ENCODE data around the gene ABI1. TPM values are rescaled to one million over a fixed set of nuclear protein-coding genes. Genes with fewer than 3 reads are reported as not detected.

Gene ABI1
- total and polyA plus RNA-seq, 3 experiments from 2014 or later: 35.9 to 79.7 (median 37.1) TPM

DNA sequence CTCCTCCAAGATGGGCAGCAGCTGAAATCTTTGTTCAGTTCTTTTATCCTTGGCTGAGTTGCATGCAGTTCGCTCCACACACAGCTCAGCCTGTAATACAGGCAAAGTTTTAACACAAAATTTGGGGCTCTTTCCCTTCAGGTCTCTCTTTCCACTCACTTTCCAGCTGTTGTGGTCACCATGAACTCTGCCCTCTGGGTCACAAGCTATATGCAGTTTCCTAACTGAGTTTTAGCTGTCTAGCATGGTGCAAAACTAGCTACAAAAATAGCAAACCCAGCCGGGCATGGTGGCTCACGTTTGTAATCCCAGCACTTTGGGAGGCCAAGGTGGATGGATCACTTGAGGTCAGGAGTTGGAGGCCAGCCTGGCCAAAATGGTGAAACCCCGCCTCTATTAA is 53.2 kb downstream of the ABI1 start:
- peaks cover 0 to 30% (median 2%) of the 10 kb centered on the region in 3 donors for H3K36me3 Mint-ChIP-seq
- Histone ChIP-seq H3K9me3 (ENCODE audit: low read length) (no peaks in the 10 kb centered on the region), H3K4me3 (ENCODE audit: low read length) (no peak overlapping the region), H3K4me1 (ENCODE audit: insufficient read depth, low read length) (peaks cover 45% of the 10 kb centered on the region), H3K27me3 (ENCODE audit: insufficient read depth, low read length, poor library complexity, severe bottlenecking) (no peaks in the 10 kb centered on the region), H3K36me3 (ENCODE audit: insufficient read depth, low read length) (no peaks in the 10 kb centered on the region), H3K27ac (ENCODE audit: low read depth, low read length) (no peak overlapping the region)
- ChIA-PET POLR2A (no interaction called here), CTCF (no interaction called here)
- H3K27me3 Mint-ChIP-seq: no peaks in the 10 kb centered on the region
- peak overlapping the region in 2 of 8 donors; percentile 17 to 63 for H3K27ac Mint-ChIP-seq
- H3K9me3 Mint-ChIP-seq: no peaks in the 10 kb centered on the region
- peak overlapping the region in 1 of 7 donors; percentile 31 for H3K4me3 Mint-ChIP-seq
- H3K4me1 Mint-ChIP-seq: peaks cover 70 to 81% (median 81%) of the 10 kb centered on the region in 3 donors
- DNase-seq: no peak

DNA sequence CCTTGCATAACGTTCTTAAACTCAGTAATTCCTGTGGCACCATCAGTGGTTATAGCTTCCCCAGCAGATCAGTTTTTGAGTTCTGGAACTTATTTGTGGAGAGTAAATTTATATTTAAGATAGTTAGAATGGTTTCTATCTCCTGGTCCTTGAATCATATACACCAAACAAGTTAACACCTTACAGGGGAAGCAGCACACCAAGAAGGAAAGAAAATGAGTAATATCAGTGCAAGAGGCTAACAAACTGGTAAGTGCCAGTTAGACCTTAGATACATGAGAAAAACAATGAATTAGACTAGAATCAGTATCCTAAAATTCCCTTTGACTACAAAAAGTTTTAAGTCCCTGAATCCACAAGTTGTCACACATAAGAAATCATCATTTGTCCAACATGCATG is 54.2 kb downstream of the ABI1 start:
- H3K4me1 Mint-ChIP-seq: peaks cover 69 to 82% (median 82%) of the 10 kb centered on the region in 3 donors
- CTCF ChIA-PET: interaction anchor here (1.4 to 1.7 kb wide), 2 partner anchors 8 to 80 kb away, joined by 3 to 7 read pairs; no protein-coding TSS in a partner anchor
- Histone ChIP-seq H3K4me3 (ENCODE audit: low read length) (no peak overlapping the region), H3K4me1 (ENCODE audit: insufficient read depth, low read length) (peaks cover 41% of the 10 kb centered on the region), H3K27ac (ENCODE audit: low read depth, low read length) (no peak overlapping the region), H3K27me3 (ENCODE audit: insufficient read depth, low read length, poor library complexity, severe bottlenecking) (no peaks in the 10 kb centered on the region), H3K9me3 (ENCODE audit: low read length) (no peaks in the 10 kb centered on the region), H3K36me3 (ENCODE audit: insufficient read depth, low read length) (no peaks in the 10 kb centered on the region)
- peak overlapping the region in 3 of 7 donors; percentile 32 to 59 (median 49) for H3K4me3 Mint-ChIP-seq
- DNase-seq: no peak
- no peaks in the 10 kb centered on the region for H3K27me3 Mint-ChIP-seq
- peaks cover 0 to 23% (median 2%) of the 10 kb centered on the region in 3 donors for H3K36me3 Mint-ChIP-seq
- H3K27ac Mint-ChIP-seq: peak overlapping the region in 2 of 8 donors; percentile 24 to 26
- H3K9me3 Mint-ChIP-seq: no peaks in the 10 kb centered on the region
- POLR2A ChIA-PET: no interaction called here

DNA sequence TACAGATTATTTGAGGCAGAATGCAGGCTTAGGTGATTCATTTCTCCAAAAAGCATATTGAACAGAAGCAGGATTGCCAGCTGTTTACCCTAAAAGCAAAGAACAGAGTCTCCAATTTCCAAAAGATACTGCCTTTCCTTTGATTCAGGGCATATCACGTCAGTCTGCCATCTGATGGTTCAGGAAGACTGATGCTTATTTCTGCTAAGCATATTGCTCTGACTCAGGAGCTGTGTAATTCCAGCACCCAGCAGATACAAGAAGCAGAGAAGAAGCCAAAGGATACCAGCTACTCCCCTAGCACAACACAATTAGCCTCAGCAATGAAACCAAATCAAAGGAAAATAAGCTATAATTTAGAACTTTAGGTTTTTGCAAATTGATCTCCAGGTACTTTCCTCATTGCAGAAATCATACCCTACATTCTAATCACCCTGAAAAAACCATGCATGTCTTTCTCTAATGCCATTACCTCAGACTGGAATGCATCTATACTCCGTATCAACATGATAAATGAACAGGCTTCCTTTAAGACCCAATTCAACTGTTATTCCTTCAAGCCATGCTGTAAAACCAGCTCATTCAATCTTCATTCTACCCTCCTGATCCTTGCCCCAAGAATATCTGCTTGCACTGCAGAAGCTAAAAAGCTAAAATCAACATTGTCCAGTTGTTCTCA is 55.1 kb downstream of the ABI1 start:
- DNase-seq: no peak
- H3K4me3 Mint-ChIP-seq: peak overlapping the region in 6 of 7 donors; percentile 2 to 59 (median 18)
- Histone ChIP-seq H3K4me3 (ENCODE audit: low read length) (no peak overlapping the region), H3K27me3 (ENCODE audit: insufficient read depth, low read length, poor library complexity, severe bottlenecking) (no peaks in the 10 kb centered on the region), H3K27ac (ENCODE audit: low read depth, low read length) (no peak overlapping the region), H3K4me1 (ENCODE audit: insufficient read depth, low read length) (peaks cover 43% of the 10 kb centered on the region), H3K9me3 (ENCODE audit: low read length) (no peaks in the 10 kb centered on the region), H3K36me3 (ENCODE audit: insufficient read depth, low read length) (no peaks in the 10 kb centered on the region)
- no peaks in the 10 kb centered on the region for H3K9me3 Mint-ChIP-seq
- H3K36me3 Mint-ChIP-seq: peaks cover 0 to 28% (median 2%) of the 10 kb centered on the region in 3 donors
- peaks cover 70 to 90% (median 88%) of the 10 kb centered on the region in 3 donors for H3K4me1 Mint-ChIP-seq
- CTCF ChIA-PET: interaction anchor here (0.8 to 1.7 kb wide), 4 partner anchors 9 to 79 kb away, joined by 3 to 7 read pairs (median 3); no protein-coding TSS in a partner anchor
- POLR2A ChIA-PET: no interaction called here
- H3K27me3 Mint-ChIP-seq: no peaks in the 10 kb centered on the region
- H3K27ac Mint-ChIP-seq: peak overlapping the region in 3 of 8 donors; percentile 9 to 95 (median 24)

DNA sequence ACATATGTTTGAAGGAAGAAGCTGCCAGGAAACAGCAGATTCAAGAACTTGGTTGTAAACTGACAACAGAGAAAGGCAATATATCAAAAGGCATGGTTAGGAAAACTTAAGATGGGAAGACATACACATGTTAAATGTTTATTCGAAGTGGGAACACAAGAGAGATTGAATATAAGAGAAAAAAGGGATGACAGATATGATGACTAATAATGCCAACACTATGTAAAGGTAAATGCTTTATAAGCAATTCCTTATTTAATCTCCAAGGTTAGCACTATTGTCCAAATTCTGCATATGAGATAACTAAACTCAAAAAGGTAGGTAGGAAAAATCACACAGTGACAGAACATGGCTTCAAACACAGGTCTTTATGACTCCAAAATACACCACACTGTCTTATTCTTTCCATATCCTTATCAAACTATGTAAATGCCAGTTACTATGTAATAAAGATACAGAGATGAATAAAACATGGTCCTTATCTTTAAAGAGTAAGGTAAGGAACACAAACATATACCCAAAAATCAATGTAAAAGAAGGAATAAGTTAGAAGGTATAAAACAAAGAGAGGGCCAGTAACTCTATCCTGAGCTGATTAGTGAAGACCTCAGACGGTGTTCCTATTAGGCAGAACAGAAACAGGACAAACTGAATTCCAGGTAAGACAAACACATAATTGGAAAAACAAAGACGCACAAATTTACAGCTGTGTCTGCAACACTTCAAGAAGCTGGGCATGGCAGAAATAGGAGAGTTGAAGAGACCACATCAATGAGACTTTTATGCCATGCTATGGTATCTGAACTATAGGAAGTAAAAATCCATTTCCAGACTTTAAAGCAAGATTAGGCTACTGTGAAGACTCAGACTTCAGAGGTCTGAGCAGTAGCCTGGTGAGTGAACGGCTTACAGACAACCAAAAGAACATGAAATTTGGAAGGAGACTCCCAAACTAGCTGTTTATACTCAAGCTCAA is 56.1 kb downstream of the ABI1 start:
- no peaks in the 10 kb centered on the region for H3K27me3 ChIP-seq (ENCODE audit: insufficient read depth, low read length, poor library complexity, severe bottlenecking)
- H3K36me3 ChIP-seq (ENCODE audit: insufficient read depth, low read length): no peaks in the 10 kb centered on the region
- Mint-ChIP-seq H3K4me3 (peak overlapping the region in 6 of 7 donors; percentile 5 to 64 (median 18)), H3K27me3 (no peaks in the 10 kb centered on the region), H3K36me3 (peaks cover 0 to 26% (median 2%) of the 10 kb centered on the region in 3 donors), H3K4me1 (peaks cover 72 to 94% (median 88%) of the 10 kb centered on the region in 3 donors), H3K27ac (peak overlapping the region in 4 of 8 donors; percentile 29 to 80 (median 51)), H3K9me3 (no peaks in the 10 kb centered on the region)
- ChIA-PET POLR2A (no interaction called here), CTCF (interaction anchor here (1.2 to 1.7 kb wide), 3 partner anchors 10 to 78 kb away, joined by 3 to 7 read pairs (median 3); no protein-coding TSS in a partner anchor)
- H3K4me1 ChIP-seq (ENCODE audit: insufficient read depth, low read length): peaks cover 48% of the 10 kb centered on the region
- H3K4me3 ChIP-seq (ENCODE audit: low read length): no peak overlapping the region
- H3K27ac ChIP-seq (ENCODE audit: low read depth, low read length): no peak overlapping the region
- no peaks in the 10 kb centered on the region for H3K9me3 ChIP-seq (ENCODE audit: low read length)
- DNase-seq: peak in 1 of 5 donors; percentile 14

DNA sequence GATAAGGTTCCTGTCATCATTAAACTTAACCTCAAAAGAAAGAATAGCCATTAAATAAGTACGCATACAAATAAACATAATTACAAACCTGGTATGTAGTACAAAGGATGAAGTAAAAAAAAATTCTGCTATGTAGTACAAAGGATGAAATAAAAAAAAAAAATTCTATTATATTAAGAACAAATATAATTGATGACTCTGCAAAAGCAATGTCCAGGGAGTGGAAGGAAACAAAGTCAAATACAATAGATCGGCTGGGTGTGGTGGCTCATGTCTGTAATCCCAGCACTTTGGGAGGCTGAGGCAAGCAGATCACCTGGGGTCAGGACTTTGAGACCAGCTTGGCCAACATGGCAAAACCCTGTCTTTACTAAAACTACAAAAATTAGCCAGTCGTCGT is 56.9 kb downstream of the ABI1 start:
- Mint-ChIP-seq H3K9me3 (no peaks in the 10 kb centered on the region), H3K36me3 (peaks cover 0 to 24% (median 2%) of the 10 kb centered on the region in 3 donors), H3K27ac (peak overlapping the region in 2 of 8 donors; percentile 47 to 65), H3K27me3 (no peaks in the 10 kb centered on the region), H3K4me3 (peak overlapping the region in 2 of 7 donors; percentile 17 to 24), H3K4me1 (peaks cover 74 to 95% (median 91%) of the 10 kb centered on the region in 3 donors)
- Histone ChIP-seq H3K9me3 (ENCODE audit: low read length) (no peaks in the 10 kb centered on the region), H3K36me3 (ENCODE audit: insufficient read depth, low read length) (no peaks in the 10 kb centered on the region), H3K4me1 (ENCODE audit: insufficient read depth, low read length) (peaks cover 53% of the 10 kb centered on the region), H3K4me3 (ENCODE audit: low read length) (no peak overlapping the region), H3K27me3 (ENCODE audit: insufficient read depth, low read length, poor library complexity, severe bottlenecking) (no peaks in the 10 kb centered on the region), H3K27ac (ENCODE audit: low read depth, low read length) (no peak overlapping the region)
- ChIA-PET CTCF (no interaction called here), POLR2A (no interaction called here)
- no peak for DNase-seq

DNA sequence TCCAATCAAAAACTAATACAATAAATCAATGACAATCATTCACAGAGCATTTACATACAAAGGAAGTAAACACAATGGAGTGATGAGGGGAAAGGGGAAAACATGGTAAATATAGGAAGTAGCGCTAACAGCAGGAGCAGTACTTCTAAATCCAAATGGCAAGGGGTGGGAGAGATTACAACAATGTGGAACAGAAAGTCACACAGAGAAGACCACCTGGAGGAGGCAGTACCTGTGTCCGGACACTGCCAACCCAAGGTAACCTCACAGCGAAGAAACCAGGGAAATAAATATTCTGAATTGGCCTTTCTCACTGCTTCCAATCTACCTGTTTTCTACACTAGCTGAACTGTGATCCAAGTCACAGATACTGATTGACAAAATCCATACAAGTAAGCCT is 58.2 kb downstream of the ABI1 start:
- Histone ChIP-seq H3K9me3 (ENCODE audit: low read length) (no peaks in the 10 kb centered on the region), H3K27ac (ENCODE audit: low read depth, low read length) (no peak overlapping the region), H3K4me3 (ENCODE audit: low read length) (no peak overlapping the region), H3K27me3 (ENCODE audit: insufficient read depth, low read length, poor library complexity, severe bottlenecking) (no peaks in the 10 kb centered on the region), H3K4me1 (ENCODE audit: insufficient read depth, low read length) (peaks cover 53% of the 10 kb centered on the region), H3K36me3 (ENCODE audit: insufficient read depth, low read length) (no peaks in the 10 kb centered on the region)
- no peak for DNase-seq
- peaks cover 79 to 98% (median 96%) of the 10 kb centered on the region in 3 donors for H3K4me1 Mint-ChIP-seq
- ChIA-PET CTCF (no interaction called here), POLR2A (interaction anchor here (0.7 kb wide), 1 partner anchor 59 kb away, joined by 3 read pairs; no protein-coding TSS in a partner anchor)
- peak overlapping the region in 3 of 7 donors; percentile 1 to 44 (median 27) for H3K4me3 Mint-ChIP-seq
- H3K9me3 Mint-ChIP-seq: no peaks in the 10 kb centered on the region
- peaks cover 0 to 19% (median 2%) of the 10 kb centered on the region in 3 donors for H3K36me3 Mint-ChIP-seq
- peak overlapping the region in 5 of 8 donors; percentile 3 to 63 (median 22) for H3K27ac Mint-ChIP-seq
- no peaks in the 10 kb centered on the region for H3K27me3 Mint-ChIP-seq

DNA sequence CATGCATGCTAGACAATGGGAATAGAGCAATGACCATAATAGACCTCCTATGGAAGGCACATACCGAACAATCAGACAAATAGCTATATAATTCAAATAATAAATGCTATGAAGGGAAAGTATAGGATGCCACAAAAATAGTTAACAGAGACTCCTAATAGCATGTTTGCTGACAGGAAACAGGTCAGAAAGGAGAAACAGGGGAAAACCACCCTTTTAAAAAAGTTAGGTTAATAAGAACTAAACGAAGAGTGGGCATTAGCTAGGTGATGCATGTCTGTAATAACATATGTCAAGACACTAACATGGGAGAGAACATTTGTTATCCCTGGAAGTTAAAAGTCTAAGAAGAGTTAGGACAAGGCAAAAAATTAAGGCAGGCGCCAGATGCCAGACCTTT is 58.9 kb downstream of the ABI1 start:
- Histone ChIP-seq H3K9me3 (ENCODE audit: low read length) (no peaks in the 10 kb centered on the region), H3K4me1 (ENCODE audit: insufficient read depth, low read length) (peaks cover 53% of the 10 kb centered on the region), H3K27me3 (ENCODE audit: insufficient read depth, low read length, poor library complexity, severe bottlenecking) (no peaks in the 10 kb centered on the region), H3K27ac (ENCODE audit: low read depth, low read length) (no peak overlapping the region), H3K36me3 (ENCODE audit: insufficient read depth, low read length) (no peaks in the 10 kb centered on the region), H3K4me3 (ENCODE audit: low read length) (no peak overlapping the region)
- H3K27me3 Mint-ChIP-seq: no peaks in the 10 kb centered on the region
- CTCF ChIA-PET: no interaction called here
- peaks cover 0 to 18% (median 6%) of the 10 kb centered on the region in 3 donors for H3K36me3 Mint-ChIP-seq
- H3K27ac Mint-ChIP-seq: peak overlapping the region in 1 of 8 donors; percentile 56
- H3K9me3 Mint-ChIP-seq: no peaks in the 10 kb centered on the region
- H3K4me3 Mint-ChIP-seq: no peak overlapping the region
- POLR2A ChIA-PET: no interaction called here
- no peak for DNase-seq
- H3K4me1 Mint-ChIP-seq: peaks cover 79 to 96% (median 94%) of the 10 kb centered on the region in 3 donors

Measured in CD8-positive, alpha-beta memory T cell (primary cell).